Rectal smooth muscle tissue (tissue), 1 donor: Measurements from ENCODE around the gene ZMYND10.
"Not testable (repeated sequence)": the region's sequence is repeated elsewhere in the genome, so short reads cannot be mapped to it uniquely, and the experiment has no call there.

ENCODE experiments used
- H3K27ac ChIP-seq: one replicate; pipeline ENCODE4 v1.7.0; 2013; ENCODE audit warnings: low read depth, low read length, inconsistent platforms
- H3K27me3 ChIP-seq: one replicate; pipeline ENCODE4 v1.7.0; 2013; ENCODE audit warnings: low read length; ENCODE audit not compliant: control insufficient read depth, insufficient read depth
- H3K36me3 ChIP-seq: one replicate; pipeline ENCODE4 v1.7.0; 2013; ENCODE audit warnings: low read length; ENCODE audit not compliant: control insufficient read depth, insufficient read depth
- H3K4me1 ChIP-seq: one replicate; pipeline ENCODE4 v1.7.0; 2013; ENCODE audit warnings: low read length; ENCODE audit not compliant: control insufficient read depth, insufficient read depth
- H3K4me3 ChIP-seq: one replicate; pipeline ENCODE4 v1.7.0; 2013; ENCODE audit warnings: low read length
- H3K9ac ChIP-seq: one replicate; pipeline ENCODE4 v1.7.0; 2013; ENCODE audit warnings: low read length

ZMYND10 gene

GRCh38 chr3:50318615-50319014 lies 26.9 kb downstream of the ZMYND10 start:
- Histone ChIP-seq H3K9ac (no peak overlapping the region), H3K4me1 (peaks cover 21% of the 10 kb centered on the region), H3K27ac (no peak overlapping the region), H3K27me3 (no peaks in the 10 kb centered on the region), H3K4me3 (peak overlapping the region; percentile 1), H3K36me3 (peaks cover 8% of the 10 kb centered on the region)

GRCh38 chr3:50318163-50318562 lies 27.4 kb downstream of the ZMYND10 start:
- no peak overlapping the region for H3K27ac ChIP-seq
- peaks cover 8% of the 10 kb centered on the region for H3K36me3 ChIP-seq
- no peaks in the 10 kb centered on the region for H3K27me3 ChIP-seq
- peak overlapping the region; percentile 1 for H3K4me3 ChIP-seq
- peaks cover 21% of the 10 kb centered on the region for H3K4me1 ChIP-seq
- H3K9ac ChIP-seq: no peak overlapping the region

DNA sequence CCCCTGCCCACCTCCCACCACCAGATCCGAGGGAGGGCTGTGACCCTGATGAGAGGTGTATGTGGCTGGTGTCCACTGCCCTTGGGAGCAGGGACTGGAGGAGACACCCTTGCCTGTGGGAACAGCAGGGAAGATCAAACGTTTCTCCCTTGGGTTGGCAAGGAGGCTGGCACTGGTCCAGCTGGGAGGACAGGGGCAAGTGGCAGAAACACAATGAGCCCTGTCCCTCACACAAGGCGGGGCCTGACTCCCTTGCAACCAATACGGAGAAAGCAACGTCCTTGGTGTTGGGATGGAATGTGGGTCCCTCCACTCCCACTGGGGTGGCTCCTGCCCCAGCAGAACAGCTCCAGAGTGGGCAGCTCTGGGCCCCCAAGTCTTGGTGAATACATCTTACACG lies 28.2 kb downstream of the ZMYND10 start:
- Histone ChIP-seq H3K9ac (peak overlapping the region; percentile 74), H3K27ac (peak overlapping the region; percentile 54), H3K4me3 (peak overlapping the region; percentile 34), H3K36me3 (peaks cover 8% of the 10 kb centered on the region), H3K27me3 (no peaks in the 10 kb centered on the region), H3K4me1 (peaks cover 21% of the 10 kb centered on the region)

GRCh38 chr3:50316657-50317242 lies 28.8 kb downstream of the ZMYND10 start:
- Histone ChIP-seq H3K9ac (peak overlapping the region; percentile 74), H3K27ac (peak overlapping the region; percentile 54), H3K27me3 (no peaks in the 10 kb centered on the region), H3K36me3 (peaks cover 8% of the 10 kb centered on the region), H3K4me3 (peak overlapping the region; percentile 34), H3K4me1 (peaks cover 17% of the 10 kb centered on the region)

GRCh38 chr3:50314816-50315215 lies 30.7 kb downstream of the ZMYND10 start:
- Histone ChIP-seq H3K9ac (no peak overlapping the region), H3K4me1 (peaks cover 11% of the 10 kb centered on the region), H3K27ac (no peak overlapping the region), H3K27me3 (no peaks in the 10 kb centered on the region), H3K36me3 (peaks cover 8% of the 10 kb centered on the region), H3K4me3 (no peak overlapping the region)

- Histone ChIP-seq H3K4me1 (peaks cover 6% of the 10 kb centered on the region), H3K27me3 (no peaks in the 10 kb centered on the region), H3K4me3 (no peak overlapping the region), H3K36me3 (peaks cover 8% of the 10 kb centered on the region), H3K27ac (no peak overlapping the region), H3K9ac (no peak overlapping the region)
Measured at GRCh38 chr3:50314342-50314741, 31.2 kb downstream of the ZMYND10 start.

DNA sequence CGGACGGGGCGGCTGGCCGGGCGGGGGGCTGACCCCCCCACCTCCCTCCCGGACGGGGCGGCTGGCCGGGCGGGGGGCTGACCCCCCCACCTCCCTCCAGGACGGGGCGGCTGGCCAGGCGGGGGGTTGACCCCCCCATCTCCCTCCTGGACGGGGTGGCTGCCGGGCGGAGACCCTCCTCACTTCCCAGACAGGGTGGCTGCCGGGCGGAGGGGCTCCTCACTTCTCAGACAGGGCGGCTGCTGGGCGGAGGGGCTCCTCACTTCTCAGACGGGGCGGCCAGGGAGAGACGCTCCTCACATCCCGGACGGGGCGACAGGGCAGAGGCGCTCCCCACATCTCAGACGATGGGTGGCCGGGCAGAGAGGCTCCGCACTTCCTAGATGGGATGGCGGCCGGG lies 33.5 kb downstream of the ZMYND10 start:
- H3K27me3 ChIP-seq, H3K9ac ChIP-seq, H3K27ac ChIP-seq, H3K4me1 ChIP-seq, H3K4me3 ChIP-seq, H3K36me3 ChIP-seq: not testable (repeated sequence)

- Histone ChIP-seq H3K36me3 (no peaks in the 10 kb centered on the region), H3K4me1 (peaks cover 3% of the 10 kb centered on the region), H3K27me3 (no peaks in the 10 kb centered on the region), H3K27ac (no peak overlapping the region), H3K9ac (no peak overlapping the region), H3K4me3 (no peak overlapping the region)
Measured at GRCh38 chr3:50304601-50305000, 40.9 kb downstream of the ZMYND10 start.

DNA sequence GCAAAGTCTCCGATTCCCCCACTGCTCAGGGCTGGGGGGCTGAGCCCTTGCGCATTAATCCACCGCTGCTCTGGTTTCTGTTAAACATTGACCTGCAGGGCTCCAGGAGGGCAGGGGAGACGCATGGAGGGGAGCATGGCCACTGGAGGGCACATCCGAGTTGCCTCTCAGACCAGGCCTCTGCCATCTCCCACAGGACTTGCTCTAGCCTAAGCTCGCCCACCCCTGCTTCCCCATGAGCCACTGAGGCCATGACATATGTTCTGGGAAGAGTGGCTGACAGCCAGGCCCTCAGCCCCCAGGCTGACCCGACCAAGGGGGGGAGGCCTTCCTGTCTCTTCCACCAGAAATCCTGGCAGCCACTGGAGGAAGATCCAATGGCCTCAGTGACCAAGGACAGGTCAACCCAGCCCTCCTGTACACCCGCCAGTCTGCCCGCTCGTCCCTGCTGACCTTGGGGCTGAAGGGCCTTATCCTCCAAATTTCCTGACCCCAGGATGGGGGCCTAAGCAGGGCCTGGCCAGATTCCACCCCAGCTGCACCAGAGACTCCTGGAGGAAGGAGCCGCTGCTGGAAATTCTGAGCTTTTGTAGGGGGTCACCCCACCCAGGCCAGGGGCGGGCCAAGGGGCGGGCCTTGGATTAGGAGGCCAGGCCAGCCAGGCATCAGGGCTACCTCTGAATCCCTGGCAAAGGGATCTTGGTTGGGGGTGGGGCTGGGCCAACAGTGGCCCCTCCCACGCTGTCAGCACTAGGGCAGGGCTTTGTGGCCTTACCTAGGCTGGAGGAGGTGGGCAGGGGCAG lies 42.3 kb downstream of the ZMYND10 start, which contains the start of gene HYAL1:
Gene HYAL1 (minus strand): TSS at position 562 of the 803 bp plus-strand sequence. CDS start 618 bp downstream, outside the sequence.
- peaks cover 10% of the 10 kb centered on the region for H3K4me1 ChIP-seq
- H3K36me3 ChIP-seq: no peaks in the 10 kb centered on the region
- peak within 1 kb of the TSS; percentile 30 for H3K4me3 ChIP-seq
- peak within 1 kb of the TSS; percentile 57 for H3K27ac ChIP-seq
- no peaks in the 10 kb centered on the region for H3K27me3 ChIP-seq
- H3K9ac ChIP-seq: no peak within 1 kb of the TSS

DNA sequence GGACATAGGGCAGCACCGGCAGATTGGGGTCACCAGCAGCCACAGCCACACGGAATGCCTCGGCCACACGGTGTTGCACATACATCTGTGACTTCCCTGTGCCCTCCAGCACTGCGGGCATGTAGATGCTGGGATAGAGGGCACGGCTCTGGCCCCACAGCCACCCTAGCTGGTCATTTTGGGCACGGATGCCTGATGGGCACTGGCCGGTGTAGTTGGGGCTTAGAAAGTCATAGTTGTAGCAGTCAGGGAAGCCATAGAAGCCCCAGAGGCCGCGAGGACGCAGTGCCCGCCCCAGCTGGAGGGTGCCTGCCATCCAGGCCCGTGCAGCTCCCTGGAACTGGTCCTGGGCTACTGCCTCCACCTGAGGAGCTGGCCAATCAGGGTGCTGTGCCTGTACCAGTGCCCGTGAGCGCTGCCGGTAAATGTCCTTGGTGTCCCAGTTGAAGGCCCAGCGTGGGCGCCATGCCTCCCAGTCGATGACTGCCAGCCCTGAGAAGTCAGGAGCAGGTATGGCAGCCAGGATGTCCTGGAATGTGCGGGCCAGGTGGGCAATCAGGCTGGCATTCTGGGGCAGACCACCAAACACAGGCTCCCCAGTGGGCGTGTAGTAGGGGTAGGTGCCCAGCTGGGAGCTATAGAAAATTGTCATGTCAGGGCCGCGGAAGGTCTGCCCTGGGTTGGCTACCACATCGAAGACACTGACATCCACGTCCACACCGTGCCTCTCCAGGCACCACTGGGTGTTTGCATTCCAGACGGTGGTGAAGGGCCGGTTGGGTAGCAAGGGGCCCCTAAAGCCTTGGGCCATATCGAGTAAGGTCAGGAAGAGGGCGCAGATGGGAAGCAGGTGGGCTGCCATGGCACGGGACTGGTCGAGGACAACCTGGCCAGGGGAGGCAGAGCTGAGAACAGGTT lies 43.2 kb downstream of the ZMYND10 start:
- Histone ChIP-seq H3K4me1 (peaks cover 10% of the 10 kb centered on the region), H3K36me3 (no peaks in the 10 kb centered on the region), H3K4me3 (peak overlapping the region; percentile 12), H3K27me3 (no peaks in the 10 kb centered on the region), H3K27ac (peak overlapping the region; percentile 12), H3K9ac (no peak overlapping the region)

DNA sequence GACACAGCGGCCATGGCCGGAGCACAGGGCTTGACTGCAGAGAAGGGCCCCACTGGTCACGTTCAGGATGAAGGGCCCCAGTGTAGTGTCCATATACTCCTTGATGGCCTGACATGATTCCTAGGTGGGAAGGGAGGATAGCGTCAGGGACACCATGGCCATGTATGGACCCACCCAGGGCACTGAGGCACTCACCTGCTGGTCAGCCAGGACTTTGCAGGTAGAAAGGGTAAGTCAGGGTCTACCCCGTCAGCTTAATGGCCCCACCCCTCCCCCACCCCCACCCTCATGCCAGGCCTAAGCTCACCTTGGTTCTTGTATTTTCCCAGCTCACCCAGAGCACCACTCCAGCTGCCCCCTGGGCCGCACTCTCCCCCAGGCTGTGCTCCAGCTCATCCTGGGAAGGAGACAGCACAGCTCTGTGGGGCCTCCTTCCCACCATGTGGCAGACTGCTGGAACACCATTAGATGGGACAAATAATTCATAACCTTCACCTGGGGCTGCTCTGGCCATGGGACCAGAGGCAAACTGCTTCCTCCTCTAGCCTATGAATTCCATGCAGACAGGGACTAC lies 44.8 kb downstream of the ZMYND10 start:
- Histone ChIP-seq H3K4me1 (peaks cover 10% of the 10 kb centered on the region), H3K36me3 (no peaks in the 10 kb centered on the region), H3K9ac (no peak overlapping the region), H3K27ac (peak overlapping the region; percentile 87), H3K4me3 (peak overlapping the region; percentile 76), H3K27me3 (no peaks in the 10 kb centered on the region)
